SK-N-SH treated with all-trans-retinoic acid at 6 μM for 48 hours (cell line): ENCODE data around the gene KLHL5.

Experiments used
- ATAC-seq: fragments of 200-7000 bp; cut with Tn5 transposase; 3 replicates; pipeline ENCODE4 v1.9.1; 2020; ENCODE audit warnings: mild to moderate bottlenecking, moderate library complexity
- ARNTL ChIP-seq: fragments of 450-650 bp; formaldehyde crosslinking; IDR thresholded peaks from 2 replicates; pipeline ENCODE4 v1.5.0; 2020; ENCODE audit warnings: low read depth, mild to moderate bottlenecking, moderate library complexity, borderline replicate concordance
- BACH2 ChIP-seq: fragments of 250-450 bp; sonication (Bioruptor Pico); IDR thresholded peaks from 2 replicates; pipeline ENCODE4 v1.9.0; 2021; ENCODE audit warnings: mild to moderate bottlenecking, borderline replicate concordance
- CREB5 ChIP-seq: fragments of 250-450 bp; sonication (Bioruptor Pico); IDR thresholded peaks from 2 replicates; pipeline ENCODE4 v1.5.1; 2020; ENCODE audit warnings: low read depth, mild to moderate bottlenecking, moderate library complexity
- CSDC2 ChIP-seq: fragments of 250-450 bp; sonication (Bioruptor Pico); IDR thresholded peaks from 2 replicates; pipeline ENCODE4 v1.5.0; 2020; ENCODE audit warnings: mild to moderate bottlenecking, moderate library complexity
- ESRRG ChIP-seq: fragments of 250-450 bp; sonication (Bioruptor Pico); IDR thresholded peaks from 2 replicates; pipeline ENCODE4 v1.6.1; 2021; ENCODE audit warnings: mild to moderate bottlenecking
- GLIS3 ChIP-seq: fragments of 250-450 bp; sonication (Bioruptor Pico); IDR thresholded peaks from 2 replicates; pipeline ENCODE4 v1.5.0; 2020; ENCODE audit warnings: mild to moderate bottlenecking, moderate library complexity
- ISL1 ChIP-seq: fragments of 250-450 bp; sonication (Bioruptor Pico); IDR thresholded peaks from 2 replicates; pipeline ENCODE4 v2.1.2; 2022; ENCODE audit warnings: mild to moderate bottlenecking, moderate library complexity
- OSR1 ChIP-seq: fragments of 250-450 bp; sonication (Bioruptor Pico); IDR thresholded peaks from 2 replicates; pipeline ENCODE4 v1.8.0; 2022; ENCODE audit warnings: moderate library complexity, mild to moderate bottlenecking, inconsistent platforms
- PPARA ChIP-seq: fragments of 250-450 bp; sonication (Bioruptor Pico); IDR thresholded peaks from 2 replicates; pipeline ENCODE4 v1.5.0; 2020; ENCODE audit warnings: mild to moderate bottlenecking, borderline replicate concordance
- RARB ChIP-seq: fragments of 250-450 bp; sonication (Bioruptor Pico); IDR thresholded peaks from 2 replicates; pipeline ENCODE4 v1.8.0; 2021; ENCODE audit warnings: mild to moderate bottlenecking, moderate library complexity
- SNAI2 ChIP-seq: fragments of 250-450 bp; sonication (Bioruptor Pico); IDR thresholded peaks from 2 replicates; pipeline ENCODE4 v1.5.0; 2020; ENCODE audit warnings: mild to moderate bottlenecking, moderate library complexity
- TCF4 ChIP-seq: fragments of 250-450 bp; sonication (Bioruptor Pico); IDR thresholded peaks from 2 replicates; pipeline ENCODE4 v1.8.0; 2021; ENCODE audit warnings: mild to moderate bottlenecking, moderate library complexity, borderline replicate concordance
- TOX ChIP-seq: fragments of 250-450 bp; sonication (Bioruptor Pico); IDR thresholded peaks from 2 replicates; pipeline ENCODE4 v1.8.0; 2021; ENCODE audit warnings: mild to moderate bottlenecking, moderate library complexity, borderline replicate concordance
- TSHZ2 ChIP-seq: fragments of 250-450 bp; sonication (Bioruptor Pico); IDR thresholded peaks from 2 replicates; pipeline ENCODE4 v1.5.0; 2020; ENCODE audit warnings: mild to moderate bottlenecking, moderate library complexity
- ZC3H10 ChIP-seq: fragments of 250-450 bp; sonication (Bioruptor Pico); IDR thresholded peaks from 2 replicates; pipeline ENCODE4 v1.5.1; 2021; ENCODE audit warnings: mild to moderate bottlenecking, moderate library complexity
- ZFP30 ChIP-seq: fragments of 450-650 bp; formaldehyde crosslinking; IDR thresholded peaks from 2 replicates; pipeline ENCODE4 v1.5.0; 2022; ENCODE audit warnings: mild to moderate bottlenecking, moderate library complexity
- ZNF565 ChIP-seq: fragments of 450-650 bp; formaldehyde crosslinking; conservative IDR thresholded peaks from 2 replicates; pipeline ENCODE4 v1.5.0; 2020; ENCODE audit warnings: low read depth, mild to moderate bottlenecking, moderate library complexity
- ZNF70 ChIP-seq: fragments of 450-650 bp; formaldehyde crosslinking; IDR thresholded peaks from 2 replicates; pipeline ENCODE4 v1.5.0; 2020; ENCODE audit warnings: mild to moderate bottlenecking, moderate library complexity
- ZNF8 ChIP-seq: fragments of 450-650 bp; formaldehyde crosslinking; IDR thresholded peaks from 2 replicates; pipeline ENCODE4 v1.5.0; 2020; ENCODE audit warnings: mild to moderate bottlenecking, moderate library complexity
- TF ChIP-seq, protein P1 (sequence below): fragments of 250-450 bp; sonication (Bioruptor Pico); IDR thresholded peaks from 2 replicates; pipeline ENCODE4 v1.5.1; 2021; ENCODE audit warnings: mild to moderate bottlenecking, moderate library complexity
- TF ChIP-seq, protein P2 (sequence below): fragments of 250-450 bp; sonication (Bioruptor Pico); IDR thresholded peaks from 2 replicates; pipeline ENCODE4 v1.8.0; 2020; ENCODE audit warnings: mild to moderate bottlenecking, moderate library complexity, borderline replicate concordance

Gene KLHL5

DNA sequence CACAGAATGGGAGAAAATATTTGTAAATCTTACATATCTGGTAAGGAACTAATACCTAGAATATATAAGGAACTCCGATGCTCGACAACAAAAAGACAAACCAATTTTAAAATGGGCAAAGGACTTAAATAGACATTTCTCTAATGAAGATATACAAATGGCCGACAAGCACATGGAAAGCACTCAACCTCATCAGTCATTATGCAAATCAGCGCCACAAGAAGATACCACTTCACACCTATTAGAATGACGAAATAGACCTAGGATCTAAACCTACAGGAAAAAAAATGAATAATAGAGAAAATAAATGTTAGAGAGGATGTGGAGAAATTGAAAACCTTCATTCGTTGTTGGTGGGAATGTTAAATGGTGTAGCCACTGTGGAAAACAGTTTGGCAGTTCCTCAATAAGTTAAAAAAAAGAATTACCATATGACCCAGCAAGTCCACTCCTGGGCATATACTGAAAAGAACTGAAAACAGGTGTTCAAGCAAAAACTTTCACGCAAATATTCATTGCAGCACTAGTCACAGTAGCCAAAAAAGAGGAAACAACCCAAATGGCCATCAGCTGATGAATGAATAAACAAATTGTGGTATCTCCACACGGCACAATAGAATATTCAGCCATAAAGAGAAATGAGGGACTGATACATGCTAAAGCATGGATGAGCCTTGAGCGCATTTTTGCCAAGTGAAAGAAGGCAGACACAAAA, 63.0 kb downstream of the KLHL5 start:
- TF ChIP-seq PPARA (CRISPR knock-in tag) (no peak), SNAI2 (CRISPR knock-in tag) (no peak), ZFP30 (no peak), TOX (no peak), ZC3H10 (CRISPR knock-in tag) (no peak), ZNF70 (no peak)
- TF ChIP-seq, protein P1, sequence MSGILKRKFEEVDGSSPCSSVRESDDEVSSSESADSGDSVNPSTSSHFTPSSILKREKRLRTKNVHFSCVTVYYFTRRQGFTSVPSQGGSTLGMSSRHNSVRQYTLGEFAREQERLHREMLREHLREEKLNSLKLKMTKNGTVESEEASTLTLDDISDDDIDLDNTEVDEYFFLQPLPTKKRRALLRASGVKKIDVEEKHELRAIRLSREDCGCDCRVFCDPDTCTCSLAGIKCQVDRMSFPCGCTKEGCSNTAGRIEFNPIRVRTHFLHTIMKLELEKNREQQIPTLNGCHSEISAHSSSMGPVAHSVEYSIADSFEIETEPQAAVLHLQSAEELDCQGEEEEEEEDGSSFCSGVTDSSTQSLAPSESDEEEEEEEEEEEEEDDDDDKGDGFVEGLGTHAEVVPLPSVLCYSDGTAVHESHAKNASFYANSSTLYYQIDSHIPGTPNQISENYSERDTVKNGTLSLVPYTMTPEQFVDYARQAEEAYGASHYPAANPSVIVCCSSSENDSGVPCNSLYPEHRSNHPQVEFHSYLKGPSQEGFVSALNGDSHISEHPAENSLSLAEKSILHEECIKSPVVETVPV (CRISPR knock-in tag): no peak
- no peak for ATAC-seq

DNA sequence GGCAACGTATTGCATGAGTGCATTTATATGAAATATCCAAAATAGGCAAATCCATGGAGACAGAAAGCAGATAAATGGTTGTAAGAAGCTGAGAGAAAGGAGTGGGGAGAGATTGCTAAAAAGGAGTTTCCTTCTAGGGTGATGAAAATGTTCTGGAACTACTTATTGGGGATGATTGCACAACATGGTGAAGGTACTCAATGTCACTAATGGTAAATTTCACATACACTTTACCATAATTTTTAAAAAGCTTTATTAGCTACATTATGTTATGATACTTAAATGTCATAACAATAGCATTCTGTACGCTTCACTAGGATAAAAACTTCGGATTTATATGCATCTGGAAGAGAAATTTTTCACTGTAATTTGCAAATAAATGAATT, 63.6 kb downstream of the KLHL5 start:
- TF ChIP-seq TCF4 (no peak), TSHZ2 (CRISPR knock-in tag) (no peak)
- TF ChIP-seq, protein P1 (CRISPR knock-in tag): no peak
- TF ChIP-seq, all 23 proteins: peak for 0

DNA sequence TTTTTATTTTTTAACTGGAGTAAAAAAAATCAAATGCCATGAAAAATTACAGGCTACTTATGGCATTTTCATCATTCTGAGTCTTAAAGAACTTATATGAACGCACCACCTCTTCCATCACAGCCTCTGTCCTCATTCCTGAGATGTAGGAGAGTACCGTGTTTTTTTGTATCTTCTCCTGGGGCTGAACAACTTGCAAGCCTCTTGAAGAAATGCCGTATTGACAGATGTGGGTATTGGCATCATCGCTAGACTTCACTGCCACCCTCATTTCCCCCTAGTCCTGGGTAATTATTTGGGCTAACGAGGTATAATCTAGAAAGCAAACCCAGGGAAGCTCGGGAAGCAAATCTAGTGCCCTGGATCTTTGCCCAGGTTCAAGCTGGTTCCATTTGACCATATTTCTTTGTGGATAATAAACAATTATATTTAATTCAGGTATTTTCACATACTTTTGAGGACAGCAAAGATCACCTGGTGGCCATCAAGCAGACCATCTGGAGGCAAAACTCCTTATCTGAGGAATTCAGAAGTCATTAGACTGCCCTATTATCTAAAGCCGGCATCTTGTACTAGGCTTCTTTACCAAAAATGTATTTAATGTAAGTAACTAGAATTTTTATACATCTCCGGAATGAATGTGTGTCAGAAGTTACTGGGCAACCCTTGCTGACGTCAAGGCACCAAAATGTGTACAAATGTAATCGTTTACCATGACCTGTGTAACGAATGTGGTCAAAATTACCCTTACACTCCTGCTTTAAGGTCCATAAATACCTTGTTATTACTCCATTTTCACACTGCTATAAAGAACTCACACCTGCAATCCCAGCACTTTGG, 64.4 kb downstream of the KLHL5 start:
- TF ChIP-seq, protein P2, sequence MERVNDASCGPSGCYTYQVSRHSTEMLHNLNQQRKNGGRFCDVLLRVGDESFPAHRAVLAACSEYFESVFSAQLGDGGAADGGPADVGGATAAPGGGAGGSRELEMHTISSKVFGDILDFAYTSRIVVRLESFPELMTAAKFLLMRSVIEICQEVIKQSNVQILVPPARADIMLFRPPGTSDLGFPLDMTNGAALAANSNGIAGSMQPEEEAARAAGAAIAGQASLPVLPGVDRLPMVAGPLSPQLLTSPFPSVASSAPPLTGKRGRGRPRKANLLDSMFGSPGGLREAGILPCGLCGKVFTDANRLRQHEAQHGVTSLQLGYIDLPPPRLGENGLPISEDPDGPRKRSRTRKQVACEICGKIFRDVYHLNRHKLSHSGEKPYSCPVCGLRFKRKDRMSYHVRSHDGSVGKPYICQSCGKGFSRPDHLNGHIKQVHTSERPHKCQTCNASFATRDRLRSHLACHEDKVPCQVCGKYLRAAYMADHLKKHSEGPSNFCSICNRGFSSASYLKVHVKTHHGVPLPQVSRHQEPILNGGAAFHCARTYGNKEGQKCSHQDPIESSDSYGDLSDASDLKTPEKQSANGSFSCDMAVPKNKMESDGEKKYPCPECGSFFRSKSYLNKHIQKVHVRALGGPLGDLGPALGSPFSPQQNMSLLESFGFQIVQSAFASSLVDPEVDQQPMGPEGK: no peak
- no peak for TF ChIP-seq SNAI2 (CRISPR knock-in tag)
- TF ChIP-seq ESRRG (CRISPR knock-in tag): no peak
- no peak for TF ChIP-seq ZNF8
- no peak for TF ChIP-seq OSR1 (CRISPR knock-in tag)
- no peak for TF ChIP-seq GLIS3 (CRISPR knock-in tag)
- TF ChIP-seq TOX: no peak
- no peak for TF ChIP-seq PPARA (CRISPR knock-in tag)
- TF ChIP-seq ZFP30: no peak
- no peak for TF ChIP-seq ARNTL (CRISPR knock-in tag)
- TF ChIP-seq BACH2 (CRISPR knock-in tag): no peak
- TF ChIP-seq CREB5 (CRISPR knock-in tag): no peak
- ATAC-seq: no peak

More for the DNA sequence above, 63.6 kb downstream of the KLHL5 start:
- no peak for ATAC-seq

- ATAC-seq: no peak
- no peak for TF ChIP-seq CSDC2 (CRISPR knock-in tag)
- TF ChIP-seq, protein P2: no peak
- TF ChIP-seq GLIS3 (CRISPR knock-in tag): no peak
- TF ChIP-seq ZNF8: no peak
- TF ChIP-seq ZNF70: no peak
- TF ChIP-seq ESRRG (CRISPR knock-in tag): no peak
- TF ChIP-seq ISL1 (CRISPR knock-in tag): no peak
- TF ChIP-seq RARB: no peak
- no peak for TF ChIP-seq TCF4
- no peak for TF ChIP-seq ZNF565 (CRISPR knock-in tag)
- TF ChIP-seq TOX: no peak
Measured at GRCh38 chr4:39133623-39134022, 71.6 kb downstream of the KLHL5 start.
